HEK293 (cell line): ENCODE data around the gene ACER3.

Source experiments
- CTCF ChIA-PET: fragments of 350-600 bp; formaldehyde crosslinking; extraction: SDS; loops from one replicate; lab custom pipeline; 2021; ENCODE audit warnings: antibody characterized with exemption; lab: Yijun Ruan, JAX
- POLR2A ChIA-PET: fragments of 300-600 bp; formaldehyde crosslinking; extraction: SDS; loops from one replicate; lab custom pipeline; 2020; ENCODE audit warnings: antibody characterized with exemption, inconsistent platforms; lab: Yijun Ruan, JAX
- H3K27ac ChIP-seq: fragments of 200-500 bp; sonication (Bioruptor generic); 2 replicates; pipeline ENCODE4 v1.5.1; 2014; ENCODE audit warnings: low read depth, low read length, control low read depth, inconsistent platforms; ENCODE audit errors: extremely low read depth
- H3K36me3 ChIP-seq, 2 experiments: fragments of 200-500 bp in 1 of 2; sonication (Bioruptor generic) in 1 of 2; 1 replicate in 1 of 2; 2 replicates in 1 of 2; pipeline ENCODE4 v1.5.1; 2014 to 2017; ENCODE audit warnings: inconsistent platforms in 2 of 2, low read length in 2 of 2; ENCODE audit not compliant: control insufficient read depth in 2 of 2, insufficient read depth in 1 of 2
- H3K4me1 ChIP-seq: fragments of 200-500 bp; sonication (Bioruptor generic); 2 replicates; pipeline ENCODE4 v1.5.1; 2014; ENCODE audit warnings: mild to moderate bottlenecking, low read length, inconsistent platforms; ENCODE audit not compliant: control insufficient read depth, insufficient read depth
- H3K4me3 ChIP-seq: 2 replicates; pipeline ENCODE4 v1.5.1; 2011; ENCODE audit warnings: low read depth, mild to moderate bottlenecking, control low read depth, low read length, moderate library complexity
- H3K9me3 ChIP-seq: fragments of 200-500 bp; sonication (Bioruptor generic); 2 replicates; pipeline ENCODE4 v1.5.1; 2014; ENCODE audit warnings: low read depth, low read length, inconsistent platforms; ENCODE audit not compliant: control insufficient read depth, insufficient read depth
- BCL11B ChIP-seq: fragments of 450-650 bp; formaldehyde crosslinking; IDR thresholded peaks from 2 replicates; pipeline ENCODE4 v1.5.1; 2016; ENCODE audit warnings: low read depth, missing biosample characterization, missing genetic modification characterization
- INSM2 ChIP-seq: fragments of 450-650 bp; formaldehyde crosslinking; IDR thresholded peaks from 2 replicates; pipeline ENCODE4 v1.5.1; 2016; ENCODE audit warnings: missing biosample characterization, missing genetic modification characterization
- MEIS1 ChIP-seq: sonication (generic); formaldehyde crosslinking; IDR thresholded peaks from 2 replicates; pipeline ENCODE4 v1.8.1; 2022; ENCODE audit warnings: missing genetic modification reagents, mild to moderate bottlenecking, borderline replicate concordance
- PRDM2 ChIP-seq: fragments of 450-650 bp; formaldehyde crosslinking; IDR thresholded peaks from 2 replicates; pipeline ENCODE4 v1.5.1; 2016; ENCODE audit warnings: missing biosample characterization, missing genetic modification characterization, borderline replicate concordance
- SP3 ChIP-seq: fragments of 450-650 bp; formaldehyde crosslinking; IDR thresholded peaks from 2 replicates; pipeline ENCODE4 v1.5.1; 2016; ENCODE audit warnings: missing biosample characterization, missing genetic modification characterization
- TSHZ1 ChIP-seq: fragments of 450-650 bp; formaldehyde crosslinking; IDR thresholded peaks from 2 replicates; pipeline ENCODE4 v1.5.1; 2016; ENCODE audit warnings: missing biosample characterization, missing genetic modification characterization, borderline replicate concordance
- WT1 ChIP-seq: fragments of 450-650 bp; formaldehyde crosslinking; IDR thresholded peaks from 2 replicates; pipeline ENCODE4 v1.5.1; 2016; ENCODE audit warnings: missing biosample characterization, missing genetic modification characterization
- ZBTB17 ChIP-seq: fragments of 450-650 bp; formaldehyde crosslinking; IDR thresholded peaks from 2 replicates; pipeline ENCODE4 v1.5.1; 2016; ENCODE audit warnings: missing biosample characterization, missing genetic modification characterization
- ZFP41 ChIP-seq: fragments of 450-650 bp; formaldehyde crosslinking; IDR thresholded peaks from 2 replicates; pipeline ENCODE4 v1.5.1; 2016; ENCODE audit warnings: missing biosample characterization, missing genetic modification characterization, borderline replicate concordance
- ZNF10 ChIP-seq: fragments of 450-650 bp; formaldehyde crosslinking; IDR thresholded peaks from 2 replicates; pipeline ENCODE4 v1.5.1; 2017; ENCODE audit warnings: missing biosample characterization, missing genetic modification characterization
- ZNF133 ChIP-seq: fragments of 450-650 bp; formaldehyde crosslinking; IDR thresholded peaks from 2 replicates; pipeline ENCODE4 v1.5.1; 2016; ENCODE audit warnings: missing biosample characterization, missing genetic modification characterization
- ZNF140 ChIP-seq: fragments of 450-650 bp; formaldehyde crosslinking; IDR thresholded peaks from 2 replicates; pipeline ENCODE4 v1.5.1; 2016; ENCODE audit warnings: missing biosample characterization, missing genetic modification characterization
- ZNF23 ChIP-seq: fragments of 450-650 bp; formaldehyde crosslinking; IDR thresholded peaks from 2 replicates; pipeline ENCODE4 v1.5.1; 2016; ENCODE audit warnings: missing biosample characterization, missing genetic modification characterization, borderline replicate concordance
- ZNF248 ChIP-seq: fragments of 450-650 bp; formaldehyde crosslinking; IDR thresholded peaks from 2 replicates; pipeline ENCODE4 v1.5.1; 2017; ENCODE audit warnings: missing biosample characterization, missing genetic modification characterization
- ZNF280D ChIP-seq: fragments of 450-650 bp; formaldehyde crosslinking; IDR thresholded peaks from 2 replicates; pipeline ENCODE4 v1.5.1; 2016; ENCODE audit warnings: missing biosample characterization, missing genetic modification characterization
- ZNF292 ChIP-seq: fragments of 450-650 bp; formaldehyde crosslinking; IDR thresholded peaks from 2 replicates; pipeline ENCODE4 v1.5.1; 2016; ENCODE audit warnings: low read depth, missing biosample characterization, missing genetic modification characterization, borderline replicate concordance
- ZNF354C ChIP-seq: fragments of 450-650 bp; formaldehyde crosslinking; IDR thresholded peaks from 2 replicates; pipeline ENCODE4 v1.5.1; 2016; ENCODE audit warnings: missing biosample characterization, missing genetic modification characterization, low read depth, borderline replicate concordance
- ZNF423 ChIP-seq: fragments of 450-650 bp; formaldehyde crosslinking; IDR thresholded peaks from 2 replicates; pipeline ENCODE4 v1.5.1; 2016; ENCODE audit warnings: missing biosample characterization, missing genetic modification characterization
- ZNF514 ChIP-seq: fragments of 450-650 bp; formaldehyde crosslinking; IDR thresholded peaks from 2 replicates; pipeline ENCODE4 v1.5.1; 2016; ENCODE audit warnings: missing biosample characterization, missing genetic modification characterization
- ZNF580 ChIP-seq: fragments of 450-650 bp; formaldehyde crosslinking; IDR thresholded peaks from 2 replicates; pipeline ENCODE4 v1.5.1; 2016; ENCODE audit warnings: missing biosample characterization, missing genetic modification characterization
- ZNF626 ChIP-seq: fragments of 450-650 bp; sonication (Bioruptor Pico); formaldehyde crosslinking; IDR thresholded peaks from 2 replicates; pipeline ENCODE4 v1.5.1; 2018; ENCODE audit warnings: missing biosample characterization, missing genetic modification characterization, inconsistent platforms

Gene ACER3

GRCh38 chr11:77002776-77003175 is 142.1 kb downstream of the ACER3 start:
- POLR2A ChIA-PET, result no interaction called here
- no peak overlapping the region for H3K4me3 ChIP-seq
- H3K4me1 ChIP-seq, result no peaks in the 10 kb centered on the region
- H3K36me3 ChIP-seq, result no peaks in the 10 kb centered on the region
- H3K9me3 ChIP-seq, result no peaks in the 10 kb centered on the region
- TF ChIP-seq SP3 (tag by site-specific recombination), result no peak
- TF ChIP-seq ZNF514 (tag by site-specific recombination), result no peak
- TF ChIP-seq BCL11B, result no peak
- no peak for TF ChIP-seq ZNF10 (tag by site-specific recombination)
- no peak for TF ChIP-seq ZNF133 (tag by site-specific recombination)
- TF ChIP-seq ZNF580 (tag by site-specific recombination), result no peak
- no peak for TF ChIP-seq INSM2
- no peak for TF ChIP-seq PRDM2
- TF ChIP-seq ZFP41 (tag by site-specific recombination), result no peak
- no peak for TF ChIP-seq ZNF423 (tag by site-specific recombination)
- TF ChIP-seq ZNF140 (tag by site-specific recombination), result no peak
- TF ChIP-seq ZNF292 (tag by site-specific recombination), result no peak
- TF ChIP-seq ZNF354C (tag by site-specific recombination), result no peak
- TF ChIP-seq ZBTB17, result no peak
- no peak for TF ChIP-seq WT1 (tag by site-specific recombination)
- TF ChIP-seq ZNF248 (tag by site-specific recombination), result no peak
- no peak for TF ChIP-seq ZNF626 (tag by site-specific recombination)
- CTCF ChIA-PET, result interaction anchor here (0.6 kb wide), 1 partner anchor 196 kb away, joined by 3 read pairs; no protein-coding TSS in a partner anchor
- H3K27ac ChIP-seq, result no peak overlapping the region

GRCh38 chr11:77003963-77004362 is 143.2 kb downstream of the ACER3 start:
- CTCF ChIA-PET, result interaction anchor here (0.6 to 1.3 kb wide), 4 partner anchors 41 to 194 kb away, joined by 3 to 8 read pairs (median 6); no protein-coding TSS in a partner anchor
- TF ChIP-seq ZNF23 (tag by site-specific recombination) (no peak), MEIS1 (CRISPR knock-in tag) (no peak), ZNF280D (tag by site-specific recombination) (no peak), TSHZ1 (tag by site-specific recombination) (no peak)
- Histone ChIP-seq H3K4me1 (no peaks in the 10 kb centered on the region), H3K27ac (no peak overlapping the region), H3K9me3 (no peaks in the 10 kb centered on the region), H3K36me3 (no peaks in the 10 kb centered on the region), H3K4me3 (no peak overlapping the region)
- POLR2A ChIA-PET, result no interaction called here
